Fibroblast of villous mesenchyme (primary cell): ENCODE data around the gene CHD9. TPM values are rescaled to one million over a fixed set of nuclear protein-coding genes. Genes with fewer than 3 reads are reported as not detected.
A peak's percentile ranks its signal among the peaks of the same experiment; 100 is the strongest.

Source experiments
- DNase-seq: peaks from one replicate; pipeline ENCODE4 v3.0.0-alpha.2; 2010; ENCODE audit warnings: low read depth
- H3K4me3 ChIP-seq: 2 replicates; pipeline ENCODE4 v1.5.1; 2011; ENCODE audit warnings: low read depth, mild to moderate bottlenecking, low read length
- CTCF ChIP-seq: IDR thresholded peaks from 2 replicates; pipeline ENCODE4 v1.5.1; 2012; ENCODE audit warnings: low read depth, mild to moderate bottlenecking, low read length; ENCODE audit not compliant: insufficient read depth
- total RNA-seq: library from RNA; depleted of rRNA; stranded (reverse); fragments of >200 nt; gene quantifications from 2 replicates; pipeline ENCODE4 v1.2.3, GENCODE V29; 2012

The CHD9 gene
- 69.3 and 102 TPM in 2 replicates for total RNA-seq

- peak; percentile 87 for DNase-seq
- peak; percentile 99 for TF ChIP-seq CTCF
- peak within 1 kb of the TSS; percentile 61 for H3K4me3 ChIP-seq
These were observed at the start of gene CHD9 for GRCh38 chr16:53054670-53055485. CHD9 (plus strand) TSS chr16:53054991; CDS start chr16:53156090, 101,099 bp downstream.

GRCh38 chr16:53007095-53007494 is 47.7 kb upstream of the CHD9 start:
- DNase-seq: no peak
- no peak for TF ChIP-seq CTCF
- no peak overlapping the region for H3K4me3 ChIP-seq

- DNase-seq: no peak
- TF ChIP-seq CTCF: no peak
- H3K4me3 ChIP-seq: no peak overlapping the region
These were observed 40.5 kb upstream of the CHD9 start for GRCh38 chr16:53014287-53014686.

- TF ChIP-seq CTCF: no peak
These were observed 35.9 kb upstream of the CHD9 start for GRCh38 chr16:53018834-53019416.

GRCh38 chr16:53022374-53022773 is 32.4 kb upstream of the CHD9 start:
- TF ChIP-seq CTCF: peak; percentile 63
- DNase-seq: peak; percentile 44
- no peak overlapping the region for H3K4me3 ChIP-seq

More at GRCh38 chr16:53018834-53019416, 35.9 kb upstream of the CHD9 start:
- H3K4me3 ChIP-seq: no peak overlapping the region
- no peak for DNase-seq

- no peak overlapping the region for H3K4me3 ChIP-seq
- no peak for DNase-seq
- no peak for TF ChIP-seq CTCF
These were observed 30.7 kb upstream of the CHD9 start for GRCh38 chr16:53024045-53024444.
